Skeletal muscle tissue (tissue), 4 donors: Measurements from ENCODE around the gene ABCG8. TPM values are rescaled to one million over a fixed set of nuclear protein-coding genes. Genes with fewer than 3 reads are reported as not detected.
"Not testable (repeated sequence)": the region's sequence is repeated elsewhere in the genome, so short reads cannot be mapped to it uniquely, and the experiment has no call there.

Experiments used
- H3K27ac ChIP-seq: one replicate; pipeline ENCODE4 v1.7.0; 2013; ENCODE audit warnings: mild to moderate bottlenecking, low read depth, low read length, inconsistent platforms
- H3K27me3 ChIP-seq, 3 donors: one replicate each; pipeline ENCODE4 v1.7.0; 2013; ENCODE audit warnings: low read length in 3 of 3; ENCODE audit not compliant: control insufficient read depth in 3 of 3, insufficient read depth in 3 of 3
- H3K36me3 ChIP-seq, 3 donors: one replicate each; pipeline ENCODE4 v1.7.0; 2013; ENCODE audit warnings: low read length in 3 of 3; ENCODE audit not compliant: control insufficient read depth in 3 of 3, insufficient read depth in 3 of 3
- H3K4me1 ChIP-seq, 3 donors: one replicate each; pipeline ENCODE4 v1.7.0; 2013; ENCODE audit warnings: low read length in 3 of 3, mild to moderate bottlenecking in 3 of 3; ENCODE audit not compliant: control insufficient read depth in 3 of 3, insufficient read depth in 3 of 3
- H3K4me3 ChIP-seq, 3 donors: one replicate each; pipeline ENCODE4 v1.7.0; 2013; ENCODE audit warnings: low read length in 3 of 3
- H3K9ac ChIP-seq, 3 donors: one replicate each; pipeline ENCODE4 v1.7.0; 2013; ENCODE audit warnings: low read length in 3 of 3, mild to moderate bottlenecking in 3 of 3, moderate library complexity in 2 of 3, low read depth in 1 of 3
- H3K9me3 ChIP-seq, 3 donors: one replicate each; pipeline ENCODE4 v1.7.0; 2013; ENCODE audit warnings: low read length in 3 of 3; ENCODE audit not compliant: control insufficient read depth in 3 of 3
- total RNA-seq: library from RNA; depleted of rRNA; stranded (reverse); fragments of >200 nt; gene quantifications from one replicate; pipeline ENCODE4 v1.2.3, GENCODE V29; 2014
- donor health status: Osteomylitis.

Gene ABCG8
- total RNA-seq, 1 donor from 2014 or later = under 0.01 TPM

GRCh38 chr2:43898838-43899346, 60.1 kb downstream of the ABCG8 start:
- H3K36me3 ChIP-seq = peaks cover 10 to 35% (median 21%) of the 10 kb centered on the region in 3 donors
- H3K27ac ChIP-seq = no peak overlapping the region
- no peaks in the 10 kb centered on the region for H3K9me3 ChIP-seq
- H3K27me3 ChIP-seq = no peaks in the 10 kb centered on the region
- no peaks in the 10 kb centered on the region for H3K4me1 ChIP-seq
- H3K9ac ChIP-seq = no peak overlapping the region
- no peak overlapping the region for H3K4me3 ChIP-seq

GRCh38 chr2:43899589-43899988, 60.8 kb downstream of the ABCG8 start:
- Histone ChIP-seq H3K4me3 (no peak overlapping the region), H3K4me1 (no peaks in the 10 kb centered on the region), H3K36me3 (peaks cover 10 to 33% (median 16%) of the 10 kb centered on the region in 3 donors), H3K27ac (no peak overlapping the region), H3K9me3 (no peaks in the 10 kb centered on the region), H3K27me3 (no peaks in the 10 kb centered on the region), H3K9ac (no peak overlapping the region)

- H3K4me3 ChIP-seq = no peak overlapping the region
- H3K36me3 ChIP-seq = peaks cover 3 to 19% (median 14%) of the 10 kb centered on the region in 3 donors
- no peak overlapping the region for H3K9ac ChIP-seq
- no peaks in the 10 kb centered on the region for H3K9me3 ChIP-seq
- no peak overlapping the region for H3K27ac ChIP-seq
- no peaks in the 10 kb centered on the region for H3K27me3 ChIP-seq
- no peaks in the 10 kb centered on the region for H3K4me1 ChIP-seq
Observed at GRCh38 chr2:43905371-43905803, 66.6 kb downstream of the ABCG8 start.

GRCh38 chr2:43905871-43906270, 67.1 kb downstream of the ABCG8 start:
- no peaks in the 10 kb centered on the region for H3K9me3 ChIP-seq
- peaks cover 3 to 17% (median 14%) of the 10 kb centered on the region in 3 donors for H3K36me3 ChIP-seq
- H3K9ac ChIP-seq = no peak overlapping the region
- H3K4me1 ChIP-seq = no peaks in the 10 kb centered on the region
- H3K27me3 ChIP-seq = no peaks in the 10 kb centered on the region
- no peak overlapping the region for H3K27ac ChIP-seq
- H3K4me3 ChIP-seq = no peak overlapping the region

- Histone ChIP-seq H3K9ac (no peak overlapping the region), H3K4me3 (no peak overlapping the region), H3K27ac (no peak overlapping the region), H3K9me3 (no peaks in the 10 kb centered on the region), H3K36me3 (peaks cover 3 to 15% (median 11%) of the 10 kb centered on the region in 3 donors), H3K27me3 (no peaks in the 10 kb centered on the region), H3K4me1 (no peaks in the 10 kb centered on the region)
Observed at GRCh38 chr2:43906448-43907109, 67.8 kb downstream of the ABCG8 start.

GRCh38 chr2:43911136-43911790, 72.5 kb downstream of the ABCG8 start:
- H3K36me3 ChIP-seq = peaks cover 9 to 18% (median 15%) of the 10 kb centered on the region in 3 donors
- not testable (repeated sequence) for H3K4me1 ChIP-seq, H3K9ac ChIP-seq, H3K9me3 ChIP-seq, H3K27me3 ChIP-seq, H3K27ac ChIP-seq, H3K4me3 ChIP-seq

GRCh38 chr2:43924463-43924862, 85.7 kb downstream of the ABCG8 start:
- H3K36me3 ChIP-seq = peaks cover 5 to 33% (median 28%) of the 10 kb centered on the region in 3 donors
- H3K27ac ChIP-seq = no peak overlapping the region
- no peak overlapping the region for H3K4me3 ChIP-seq
- H3K27me3 ChIP-seq = no peaks in the 10 kb centered on the region
- no peak overlapping the region for H3K9ac ChIP-seq
- no peaks in the 10 kb centered on the region for H3K9me3 ChIP-seq
- no peaks in the 10 kb centered on the region for H3K4me1 ChIP-seq

GRCh38 chr2:43925431-43925830, 86.7 kb downstream of the ABCG8 start:
- H3K9me3 ChIP-seq = no peaks in the 10 kb centered on the region
- H3K4me1 ChIP-seq = no peaks in the 10 kb centered on the region
- no peak overlapping the region for H3K9ac ChIP-seq
- H3K27ac ChIP-seq = no peak overlapping the region
- peaks cover 5 to 33% (median 29%) of the 10 kb centered on the region in 3 donors for H3K36me3 ChIP-seq
- no peak overlapping the region for H3K4me3 ChIP-seq
- H3K27me3 ChIP-seq = no peaks in the 10 kb centered on the region

GRCh38 chr2:43927442-43927841, 88.7 kb downstream of the ABCG8 start:
- Histone ChIP-seq H3K9me3 (no peaks in the 10 kb centered on the region), H3K27me3 (no peaks in the 10 kb centered on the region), H3K4me3 (no peak overlapping the region), H3K9ac (no peak overlapping the region), H3K36me3 (peaks cover 10 to 34% (median 30%) of the 10 kb centered on the region in 3 donors), H3K27ac (no peak overlapping the region), H3K4me1 (no peaks in the 10 kb centered on the region)

GRCh38 chr2:43931293-43931692, 92.5 kb downstream of the ABCG8 start:
- peaks cover 12 to 25% (median 18%) of the 10 kb centered on the region in 3 donors for H3K36me3 ChIP-seq
- no peaks in the 10 kb centered on the region for H3K9me3 ChIP-seq
- no peaks in the 10 kb centered on the region for H3K27me3 ChIP-seq
- H3K4me3 ChIP-seq = no peak overlapping the region
- no peak overlapping the region for H3K27ac ChIP-seq
- H3K9ac ChIP-seq = no peak overlapping the region
- H3K4me1 ChIP-seq = no peaks in the 10 kb centered on the region
